GM23338 (cell line): ENCODE results near the gene MINK1. TPM values are rescaled to one million over a fixed set of nuclear protein-coding genes. Genes with fewer than 3 reads are reported as not detected.

ENCODE experiments used
- CREB1 ChIP-seq: fragments of 250-450 bp; sonication (Bioruptor Pico); IDR thresholded peaks from 2 replicates; pipeline ENCODE4 v1.5.0; 2020; ENCODE audit warnings: low read depth, mild to moderate bottlenecking, moderate library complexity
- EZH2 ChIP-seq: fragments of 200-600 bp; sonication (generic); IDR thresholded peaks from one replicate; pipeline ENCODE4 v1.8.0; 2017; ENCODE audit warnings: antibody characterized with exemption, mild to moderate bottlenecking, low read depth; ENCODE audit not compliant: unreplicated experiment
- EZH2phosphoT487 ChIP-seq: fragments of 200-600 bp; sonication (generic); IDR thresholded peaks from one replicate; pipeline ENCODE4 v1.8.1; 2018; ENCODE audit warnings: antibody characterized with exemption; ENCODE audit not compliant: unreplicated experiment
- JUNB ChIP-seq: IDR thresholded peaks from one replicate; pipeline ENCODE4 v1.6.1; 2016; ENCODE audit warnings: antibody characterized with exemption; ENCODE audit not compliant: unreplicated experiment
- NANOG ChIP-seq: IDR thresholded peaks from 2 replicates; pipeline ENCODE4 v1.6.1; 2016; ENCODE audit warnings: antibody characterized with exemption, borderline replicate concordance
- POLR2AphosphoS5 ChIP-seq: IDR thresholded peaks from 2 replicates; pipeline ENCODE4 v1.6.1; 2016; ENCODE audit warnings: antibody characterized with exemption, low read depth
- STAT1 ChIP-seq: IDR thresholded peaks from one replicate; pipeline ENCODE4 v1.6.1; 2016; ENCODE audit warnings: antibody characterized with exemption; ENCODE audit not compliant: unreplicated experiment
- ZNF462 ChIP-seq: fragments of 250-450 bp; sonication (Bioruptor Pico); IDR thresholded peaks from 2 replicates; pipeline ENCODE4 v1.5.0; 2020; ENCODE audit warnings: mild to moderate bottlenecking, moderate library complexity
- polyA plus RNA-seq: library from polyadenylated mRNA; unstranded; fragments of >200 nt; fragmentation: Nextera tagmentation; extraction: Ambion mirVana; gene quantifications from 2 replicates; pipeline ENCODE4 v1.2.1, GENCODE V29; 2016
- total RNA-seq: library from RNA; depleted of rRNA; stranded (reverse); fragments of >200 nt; shearing (Covaris generic); gene quantifications from 2 replicates; pipeline ENCODE4 v1.2.3, GENCODE V29; 2014
- TF ChIP-seq, protein P1 (sequence below): IDR thresholded peaks from 2 replicates; pipeline ENCODE4 v1.6.1; 2016; ENCODE audit warnings: antibody characterized with exemption

MINK1 gene
- total and polyA plus RNA-seq, 2 experiments from 2014 or later, result 17.3 to 54.9 TPM

DNA sequence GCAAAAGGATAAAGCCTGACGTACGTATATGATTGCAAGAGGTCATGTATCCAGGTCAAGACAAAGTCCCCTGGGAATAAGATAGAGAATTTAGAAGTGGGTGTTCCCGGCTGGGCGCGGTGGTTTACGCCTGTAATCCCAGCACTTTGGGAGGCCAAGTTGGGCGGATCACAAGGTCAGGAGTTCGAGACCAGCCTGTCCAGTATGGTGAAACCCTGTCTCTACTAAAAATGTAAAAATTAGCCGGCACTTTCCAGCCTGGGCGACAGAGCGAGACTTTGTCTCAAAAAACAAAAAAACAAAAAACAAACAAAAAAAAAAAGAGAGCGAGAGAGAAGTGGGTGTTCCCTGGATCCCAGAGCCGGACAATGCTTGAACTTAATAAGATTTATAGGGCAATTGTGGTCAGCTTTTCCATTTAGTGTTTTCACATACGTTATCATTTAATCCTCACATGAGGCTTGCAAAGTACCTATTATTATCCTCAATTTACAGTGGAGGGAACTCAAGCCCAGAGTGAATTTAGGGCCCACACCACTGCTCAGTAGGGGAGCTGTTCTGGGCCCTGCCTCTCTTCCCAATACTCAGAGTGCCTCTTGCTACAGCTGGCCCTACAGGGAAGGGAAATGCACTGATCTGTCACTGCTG lies 44.9 kb upstream of the MINK1 start (continued):
- TF ChIP-seq ZNF462 (CRISPR knock-in tag) (no peak), POLR2AphosphoS5 (no peak), EZH2 (no peak), EZH2phosphoT487 (no peak), JUNB (no peak), NANOG (no peak), STAT1 (no peak), CREB1 (no peak)
- TF ChIP-seq, protein P1, sequence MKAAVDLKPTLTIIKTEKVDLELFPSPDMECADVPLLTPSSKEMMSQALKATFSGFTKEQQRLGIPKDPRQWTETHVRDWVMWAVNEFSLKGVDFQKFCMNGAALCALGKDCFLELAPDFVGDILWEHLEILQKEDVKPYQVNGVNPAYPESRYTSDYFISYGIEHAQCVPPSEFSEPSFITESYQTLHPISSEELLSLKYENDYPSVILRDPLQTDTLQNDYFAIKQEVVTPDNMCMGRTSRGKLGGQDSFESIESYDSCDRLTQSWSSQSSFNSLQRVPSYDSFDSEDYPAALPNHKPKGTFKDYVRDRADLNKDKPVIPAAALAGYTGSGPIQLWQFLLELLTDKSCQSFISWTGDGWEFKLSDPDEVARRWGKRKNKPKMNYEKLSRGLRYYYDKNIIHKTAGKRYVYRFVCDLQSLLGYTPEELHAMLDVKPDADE, result no peak
